GM12873 (cell line): ENCODE results near the gene ITIH4.

Experiments used
- CTCF ChIP-seq: IDR thresholded peaks from 2 replicates; pipeline ENCODE4 v1.5.1; 2012; ENCODE audit warnings: low read depth, mild to moderate bottlenecking, moderate library complexity, low read length, control low read depth; ENCODE audit not compliant: insufficient read depth; ENCODE audit errors: missing control alignments

Gene ITIH4

DNA sequence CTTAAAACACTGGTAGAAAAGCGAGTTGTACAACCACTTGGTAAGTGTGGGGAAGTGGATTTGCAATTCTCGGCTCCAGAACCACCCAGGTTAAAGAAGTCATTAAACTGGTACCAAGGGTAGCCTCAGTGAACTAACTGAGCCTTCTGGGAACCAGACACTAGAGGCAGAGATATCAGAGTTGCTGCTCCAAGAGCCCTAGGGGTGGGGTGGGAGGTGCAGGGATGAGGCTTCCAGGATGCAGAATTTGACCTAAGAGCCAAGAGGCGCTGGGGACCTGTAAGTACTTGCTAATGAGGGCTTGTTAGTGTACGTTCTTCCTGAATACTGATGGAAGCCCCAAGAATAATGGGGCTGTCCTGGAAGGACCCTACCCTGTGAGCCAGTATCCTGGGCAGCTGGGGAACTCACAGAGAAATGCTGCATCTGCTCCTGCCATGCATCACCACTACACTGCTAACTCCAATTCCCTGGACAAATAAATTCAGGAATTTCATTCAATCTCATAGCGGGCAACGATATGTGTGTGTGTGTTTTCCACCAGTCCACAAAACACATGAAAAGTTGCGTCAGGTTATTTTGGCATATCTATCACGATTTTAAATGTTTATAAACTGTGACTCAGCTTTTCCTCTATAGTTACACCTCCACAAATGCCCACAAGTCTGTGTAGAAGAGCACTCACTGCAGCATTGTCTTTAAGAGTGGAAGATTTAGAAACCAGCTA, 43.1 kb upstream of the ITIH4 start:
- no peak for TF ChIP-seq CTCF

DNA sequence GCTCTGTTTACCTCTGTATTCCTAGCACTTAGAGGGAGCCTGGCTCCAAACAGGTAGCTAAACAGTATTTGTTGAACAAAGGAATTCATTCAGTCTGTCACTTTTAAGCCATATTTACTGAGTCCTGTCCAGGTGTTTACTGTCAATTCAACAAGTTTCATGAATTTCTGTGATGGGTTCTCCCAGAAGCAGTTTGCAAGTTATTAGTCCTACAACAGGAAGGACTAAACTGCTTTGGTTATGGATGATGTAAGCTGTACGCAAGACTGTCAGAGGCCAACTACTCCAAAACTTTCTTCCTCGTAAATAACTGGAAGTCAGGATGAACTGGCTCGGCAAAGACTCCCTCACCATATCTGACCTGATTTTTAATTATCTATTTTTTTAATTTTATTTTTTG, 41.8 kb upstream of the ITIH4 start:
- TF ChIP-seq CTCF, result no peak

GRCh38 chr3:52871761-52872160, 41.3 kb upstream of the ITIH4 start:
- no peak for TF ChIP-seq CTCF

- no peak for TF ChIP-seq CTCF
These were observed 40.0 kb upstream of the ITIH4 start for GRCh38 chr3:52870471-52870870.

DNA sequence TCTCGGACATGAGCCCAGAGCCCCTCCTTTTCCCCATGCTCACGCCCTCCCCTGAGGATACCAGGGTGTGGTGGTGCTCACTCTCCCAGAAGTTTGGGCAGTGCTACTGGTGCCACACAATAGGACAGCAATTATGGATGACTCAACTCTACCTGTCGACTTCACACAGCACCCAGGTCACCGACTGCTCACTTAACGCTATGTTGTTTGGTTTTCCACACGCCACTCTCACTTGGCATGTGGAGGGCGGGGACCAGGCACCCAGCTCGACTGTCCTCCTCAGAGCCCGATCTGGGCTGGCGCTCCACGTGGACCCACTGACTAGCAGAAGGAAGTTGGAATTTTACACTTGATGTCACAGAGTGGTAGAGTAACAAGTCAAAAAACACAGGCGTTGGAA, 36.0 kb upstream of the ITIH4 start:
- no peak for TF ChIP-seq CTCF

- TF ChIP-seq CTCF, result no peak
These were observed 35.5 kb upstream of the ITIH4 start for GRCh38 chr3:52865994-52866393.

GRCh38 chr3:52860424-52860768, 29.9 kb upstream of the ITIH4 start:
- TF ChIP-seq CTCF, result no peak
